Ascending aorta (tissue), 2 donors: ENCODE data around the gene CAST. TPM values are rescaled to one million over a fixed set of nuclear protein-coding genes. Genes with fewer than 3 reads are reported as not detected.
A peak's percentile ranks its signal among the peaks of the same experiment; 100 is the strongest.

Experiments used
- DNase-seq, 2 donors: peaks; one replicate each; pipeline ENCODE4 v3.0.0-alpha.2; 2019; ENCODE audit warnings: low spot score in 2 of 2
- H3K27ac ChIP-seq, 2 donors: fragments of 200-600 bp; sonication (generic); one replicate each; pipeline ENCODE4 v1.5.1; 2016 to 2017; ENCODE audit warnings: mild to moderate bottlenecking in 1 of 2
- H3K27me3 ChIP-seq: fragments of 200-600 bp; sonication (generic); one replicate; pipeline ENCODE4 v1.5.1; 2017
- H3K36me3 ChIP-seq, 2 donors: fragments of 200-600 bp; sonication (generic); one replicate each; pipeline ENCODE4 v1.5.1; 2016
- H3K4me1 ChIP-seq, 2 donors: fragments of 200-600 bp; sonication (generic); one replicate each; pipeline ENCODE4 v1.5.1; 2016 to 2017; ENCODE audit warnings: mild to moderate bottlenecking in 1 of 2
- H3K4me3 ChIP-seq, 2 donors: fragments of 200-600 bp; sonication (generic); one replicate each; pipeline ENCODE4 v1.5.1; 2016 to 2017; ENCODE audit warnings: mild to moderate bottlenecking in 1 of 2
- H3K9me3 ChIP-seq, 2 donors: fragments of 200-600 bp; sonication (generic); one replicate each; pipeline ENCODE4 v1.5.1; 2016
- CTCF ChIP-seq, 3 experiments: fragments of 200-600 bp in 2 of 3; fragments of 450-650 bp in 1 of 3; sonication (generic) in 2 of 3; IDR thresholded peaks; one replicate each; pipeline ENCODE4 v1.5.1; 2016 to 2019; ENCODE audit warnings: antibody characterized with exemption in 3 of 3, mild to moderate bottlenecking in 1 of 3, moderate library complexity in 1 of 3
- intact Hi-C: fragments of 100-400 bp; cut with DNase I; formaldehyde crosslinking; loops from one replicate; pipeline ENCODE4 v1.15.1; 2023
- total RNA-seq: library from RNA; depleted of rRNA; stranded (reverse); fragments of >200 nt; gene quantifications from one replicate; pipeline ENCODE4 v1.1.0, GENCODE V29; 2016

The CAST gene
- total RNA-seq, 1 donor from 2014 or later, result 266 TPM

GRCh38 chr5:96683810-96684209, 21.6 kb downstream of the CAST start:
- no peak for DNase-seq
- intact Hi-C loops, result no loop called here
- peaks cover 0 to 19% of the 10 kb centered on the region in 2 donors for H3K4me1 ChIP-seq

GRCh38 chr5:96687080-96687479, 24.9 kb downstream of the CAST start:
- TF ChIP-seq CTCF (IDR thresholded peaks at IDR 0.05), result no peak
- peaks cover 0 to 5% of the 10 kb centered on the region in 2 donors for H3K4me1 ChIP-seq
- intact Hi-C loops, result no loop called here
- no peak overlapping the region for H3K4me3 ChIP-seq
- no peaks in the 10 kb centered on the region for H3K36me3 ChIP-seq
- no peak for DNase-seq
- H3K9me3 ChIP-seq, result no peaks in the 10 kb centered on the region
- no peaks in the 10 kb centered on the region for H3K27me3 ChIP-seq
- peak overlapping the region; percentile 5 to 7 for H3K27ac ChIP-seq

More at GRCh38 chr5:96683810-96684209, 21.6 kb downstream of the CAST start:
- no peaks in the 10 kb centered on the region for H3K36me3 ChIP-seq
- H3K27ac ChIP-seq, result no peak overlapping the region
- no peaks in the 10 kb centered on the region for H3K27me3 ChIP-seq
- H3K9me3 ChIP-seq, result no peaks in the 10 kb centered on the region
- no peak overlapping the region for H3K4me3 ChIP-seq
- TF ChIP-seq CTCF (IDR thresholded peaks at IDR 0.05), result no peak

- Histone ChIP-seq H3K9me3 (no peaks in the 10 kb centered on the region), H3K4me1 (peaks cover 0 to 5% of the 10 kb centered on the region in 2 donors), H3K36me3 (peaks cover 0 to 3% of the 10 kb centered on the region in 2 donors), H3K4me3 (peak overlapping the region in 1 of 2 donors; percentile 1), H3K27ac (no peak overlapping the region), H3K27me3 (no peaks in the 10 kb centered on the region)
- DNase-seq, result no peak
- intact Hi-C loops, result no loop called here
- TF ChIP-seq CTCF (IDR thresholded peaks at IDR 0.05), result peak in 1 of 3 experiments; percentile 39
Measured at GRCh38 chr5:96687812-96688453, 25.8 kb downstream of the CAST start.

GRCh38 chr5:96690861-96691260, 28.7 kb downstream of the CAST start:
- Histone ChIP-seq H3K36me3 (peaks cover 0 to 3% of the 10 kb centered on the region in 2 donors), H3K4me3 (no peak overlapping the region), H3K9me3 (no peaks in the 10 kb centered on the region), H3K27ac (no peak overlapping the region), H3K4me1 (peaks cover 0 to 5% of the 10 kb centered on the region in 2 donors), H3K27me3 (no peaks in the 10 kb centered on the region)
- no peak for TF ChIP-seq CTCF (IDR thresholded peaks at IDR 0.05)
- intact Hi-C loops, result no loop called here
- DNase-seq, result no peak

- no peak for TF ChIP-seq CTCF (IDR thresholded peaks at IDR 0.05)
- no peak overlapping the region for H3K27ac ChIP-seq
- intact Hi-C loops, result no loop called here
- no peaks in the 10 kb centered on the region for H3K27me3 ChIP-seq
- DNase-seq, result no peak
- H3K4me3 ChIP-seq, result no peak overlapping the region
- H3K4me1 ChIP-seq, result peaks cover 0 to 5% of the 10 kb centered on the region in 2 donors
- peaks cover under 1 to 10% of the 10 kb centered on the region in 2 donors for H3K36me3 ChIP-seq
- no peaks in the 10 kb centered on the region for H3K9me3 ChIP-seq
Measured at GRCh38 chr5:96691503-96692303, 29.5 kb downstream of the CAST start.
